Inflammatory macrophage treated with lipopolysaccharide for 4 hours (primary cell): ENCODE results near the gene NLRP5.
"Not testable (repeated sequence)": the region's sequence is repeated elsewhere in the genome, so short reads cannot be mapped to it uniquely, and the experiment has no call there.

Experiments used
- DNase-seq: peaks from one replicate; pipeline ENCODE4 v3.0.0-alpha.2; 2020

Gene NLRP5

GRCh38 chr19:55986487-55986886 is at the start of gene NLRP5:
NLRP5 (plus strand) TSS chr19:55986775.
- DNase-seq = no peak

DNA sequence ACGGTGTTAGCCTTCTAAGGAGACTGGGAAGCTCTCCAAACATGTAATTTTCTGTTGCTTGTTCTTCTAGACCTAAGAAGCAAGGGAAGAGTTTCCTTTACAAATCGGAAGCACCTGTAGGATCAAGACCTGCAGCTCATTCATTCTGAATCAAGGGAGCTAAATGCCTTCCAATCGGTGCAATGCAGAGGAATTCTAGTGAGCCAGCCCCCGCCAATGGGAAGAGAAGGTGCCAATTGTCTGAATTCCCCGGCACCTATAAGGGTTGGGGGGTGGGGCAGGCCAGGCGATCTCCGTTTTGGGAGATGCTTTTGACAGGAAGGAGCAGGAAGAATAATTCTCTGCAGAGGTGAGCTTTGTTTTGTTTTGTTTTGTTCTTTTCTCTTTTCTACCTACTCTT is 47.4 kb upstream of the NLRP5 start:
- no peak for DNase-seq

- DNase-seq = no peak
Measured at GRCh38 chr19:55940306-55940705, 46.3 kb upstream of the NLRP5 start.

GRCh38 chr19:55947532-55947931 is 39.0 kb upstream of the NLRP5 start, which contains the start of gene NLRP8:
NLRP8 (plus strand) TSS chr19:55947832.
- DNase-seq = no peak

DNA sequence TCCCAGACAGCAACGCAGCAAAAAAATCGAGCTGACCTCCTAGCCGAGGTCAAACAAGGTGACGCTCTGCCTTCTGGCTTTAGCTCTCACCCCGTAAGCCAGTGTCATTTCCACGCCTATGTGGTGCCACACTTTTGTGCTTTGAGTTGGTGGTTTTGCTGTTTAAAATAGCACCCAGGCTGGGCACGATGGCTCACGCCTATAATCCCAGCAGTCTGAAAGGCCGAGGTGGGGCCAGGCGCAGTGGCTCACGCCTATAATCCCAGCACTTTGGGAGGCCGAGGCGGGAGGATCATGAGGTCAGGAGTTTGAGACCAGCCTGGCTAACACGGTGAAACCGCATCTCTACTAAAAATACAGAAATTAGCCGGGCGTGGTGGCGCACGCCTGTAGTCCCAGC is 36.0 kb upstream of the NLRP5 start:
- DNase-seq = not testable (repeated sequence)

- DNase-seq = no peak
Measured at GRCh38 chr19:55956431-55956830, 30.1 kb upstream of the NLRP5 start.

GRCh38 chr19:55958356-55958755 is 28.2 kb upstream of the NLRP5 start:
- no peak for DNase-seq

- no peak for DNase-seq
Measured at GRCh38 chr19:55959996-55960675, 26.4 kb upstream of the NLRP5 start.

GRCh38 chr19:55962186-55962585 is 24.4 kb upstream of the NLRP5 start:
- no peak for DNase-seq

GRCh38 chr19:55973982-55974381 is 12.6 kb upstream of the NLRP5 start:
- DNase-seq = no peak

DNA sequence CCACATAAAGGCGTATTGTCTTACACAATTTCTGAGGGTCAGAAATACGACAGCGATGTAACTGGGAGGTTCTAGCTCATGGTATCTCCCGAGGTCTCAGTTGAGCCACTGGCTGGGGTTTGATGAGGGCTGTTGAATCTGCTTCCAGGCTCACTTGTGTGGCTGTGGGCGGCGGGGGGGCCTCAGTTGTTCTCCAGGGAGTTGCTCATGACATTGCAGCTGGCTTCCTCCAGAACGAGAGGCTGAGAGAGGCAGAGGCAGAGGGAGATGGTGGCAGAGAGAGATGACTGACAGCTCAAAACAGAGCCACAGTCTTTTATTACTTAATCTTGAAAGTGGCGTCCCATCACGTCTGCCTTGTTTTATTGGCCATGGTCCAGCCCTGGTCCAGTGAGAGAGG is 6.2 kb upstream of the NLRP5 start:
- DNase-seq = no peak

GRCh38 chr19:55985254-55985653 is 1.3 kb upstream of the NLRP5 start:
- no peak for DNase-seq

GRCh38 chr19:55990831-55991230 is 4.3 kb downstream of the NLRP5 start:
- no peak for DNase-seq

DNA sequence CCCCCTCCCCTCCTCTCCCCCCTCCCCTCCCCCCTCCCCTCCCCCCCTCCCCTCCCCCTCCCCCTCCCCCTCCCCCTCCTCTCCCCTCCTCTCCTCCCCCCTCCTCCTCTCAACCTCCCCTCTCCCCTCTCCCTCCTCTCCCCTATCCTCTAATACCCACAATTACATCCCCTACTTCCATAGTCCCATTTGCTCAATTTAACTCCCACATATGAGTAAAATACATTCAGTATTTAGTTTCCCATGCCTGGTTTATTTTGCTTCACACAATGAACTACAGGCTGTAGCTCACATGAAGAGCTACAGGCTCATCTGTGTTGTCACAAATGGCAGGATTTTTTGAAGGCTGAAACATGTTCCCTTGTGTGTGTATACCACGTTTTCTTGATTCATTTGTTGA is 6.9 kb downstream of the NLRP5 start:
- no peak for DNase-seq

GRCh38 chr19:56014765-56015164 is 28.2 kb downstream of the NLRP5 start:
- no peak for DNase-seq

- no peak for DNase-seq
Measured at GRCh38 chr19:56015756-56016155, 29.2 kb downstream of the NLRP5 start.

DNA sequence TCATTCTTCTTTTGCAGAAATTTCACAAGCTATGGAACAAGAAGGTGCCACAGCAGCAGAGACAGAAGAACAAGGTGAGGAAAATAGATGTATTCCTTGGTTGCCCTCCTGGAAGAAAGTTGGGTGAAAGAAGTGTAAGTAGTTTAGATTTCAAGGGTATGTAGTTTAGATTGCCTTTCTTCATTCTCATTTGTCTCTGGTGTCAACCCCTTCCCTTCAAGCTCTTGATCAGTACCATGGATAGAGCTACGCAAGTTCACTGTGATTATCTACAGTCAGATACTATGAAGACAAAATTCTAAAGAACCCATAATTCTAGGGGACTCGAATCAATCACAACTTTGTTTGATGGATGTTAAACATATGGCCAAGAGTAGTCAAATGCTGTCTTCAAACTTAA is 32.8 kb downstream of the NLRP5 start:
- DNase-seq = not testable (repeated sequence)

GRCh38 chr19:56020355-56020975 is 33.9 kb downstream of the NLRP5 start:
- DNase-seq = not testable (repeated sequence)

- DNase-seq = no peak
Measured at GRCh38 chr19:56026769-56027168, 40.2 kb downstream of the NLRP5 start.

- DNase-seq = no peak
Measured at GRCh38 chr19:56053596-56053995, 67.0 kb downstream of the NLRP5 start.

- DNase-seq = peak; percentile 25
Measured at GRCh38 chr19:56066152-56067023, 79.8 kb downstream of the NLRP5 start.

DNA sequence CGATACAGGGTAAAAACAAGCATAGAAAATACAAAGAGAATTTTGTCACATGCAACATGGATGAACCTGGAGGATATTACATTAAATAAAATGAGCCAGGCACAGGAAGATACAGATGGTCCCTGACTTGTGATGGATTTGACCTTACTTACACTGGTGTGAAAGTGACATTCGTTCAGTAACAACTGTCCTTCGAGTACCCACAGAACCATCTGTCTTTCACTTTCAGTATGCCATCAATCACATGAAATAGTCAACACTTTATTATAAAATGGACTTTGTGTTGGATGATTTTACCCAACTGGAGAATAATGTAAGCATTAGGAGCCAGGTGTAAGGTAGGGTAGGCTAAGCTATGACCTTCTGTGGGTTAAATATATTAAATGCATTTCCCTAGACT is 83.1 kb downstream of the NLRP5 start:
- DNase-seq = no peak

DNA sequence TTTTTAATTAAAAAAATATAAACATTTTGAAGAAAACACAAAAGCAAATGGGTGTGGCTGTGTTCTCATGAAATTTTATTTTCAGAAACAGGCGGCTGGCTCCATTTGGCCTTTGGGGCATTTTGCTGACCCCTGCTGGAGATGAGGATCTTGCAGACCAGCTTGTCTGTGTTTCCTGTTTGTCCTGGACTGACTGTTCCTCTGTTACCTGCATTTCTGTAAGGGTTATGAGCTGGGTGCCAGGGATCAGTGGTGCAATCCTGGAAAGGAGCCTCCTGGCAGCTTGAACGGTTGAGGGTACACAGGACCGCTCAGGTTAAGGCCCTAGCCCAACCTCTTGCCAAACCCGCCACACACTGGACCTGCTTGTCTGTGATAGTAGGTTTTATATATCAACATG is 84.6 kb downstream of the NLRP5 start:
- DNase-seq = no peak

- peak; percentile 52 for DNase-seq
Measured at GRCh38 chr19:56076498-56076897, 89.9 kb downstream of the NLRP5 start.
